Retinal pigment epithelial cell (primary cell): Measurements from ENCODE around the gene CARHSP1.
"Not testable (repeated sequence)": the region's sequence is repeated elsewhere in the genome, so short reads cannot be mapped to it uniquely, and the experiment has no call there.

Experiments
- DNase-seq: peaks from one replicate; pipeline ENCODE4 v3.0.0-alpha.2; 2010; ENCODE audit warnings: low read depth
- H3K4me3 ChIP-seq: 2 replicates; pipeline ENCODE4 v1.5.1; 2011; ENCODE audit warnings: mild to moderate bottlenecking, low read length, control low read depth, moderate library complexity
- CTCF ChIP-seq: conservative IDR thresholded peaks from 2 replicates; pipeline ENCODE4 v1.5.1; 2011; ENCODE audit warnings: low read depth, low read length, control low read depth, inconsistent platforms

Gene CARHSP1

GRCh38 chr16:8878523-8878911 is 9.7 kb upstream of the CARHSP1 start:
- no peak for TF ChIP-seq CTCF
- H3K4me3 ChIP-seq = no peak overlapping the region
- DNase-seq = no peak

GRCh38 chr16:8877894-8878522 is 9.2 kb upstream of the CARHSP1 start:
- TF ChIP-seq CTCF = no peak
- no peak for DNase-seq
- no peak overlapping the region for H3K4me3 ChIP-seq

GRCh38 chr16:8875317-8875716 is 6.5 kb upstream of the CARHSP1 start:
- not testable (repeated sequence) for H3K4me3 ChIP-seq, DNase-seq

GRCh38 chr16:8874388-8874787 is 5.6 kb upstream of the CARHSP1 start:
- H3K4me3 ChIP-seq = no peak overlapping the region
- DNase-seq = no peak
- no peak for TF ChIP-seq CTCF

- H3K4me3 ChIP-seq, DNase-seq: not testable (repeated sequence)
These were observed 5.0 kb upstream of the CARHSP1 start for GRCh38 chr16:8873866-8874195.

GRCh38 chr16:8872967-8873865 is 4.4 kb upstream of the CARHSP1 start:
- no peak for DNase-seq
- no peak overlapping the region for H3K4me3 ChIP-seq
- peak; percentile 21 for TF ChIP-seq CTCF

- no peak overlapping the region for H3K4me3 ChIP-seq
- DNase-seq = no peak
- no peak for TF ChIP-seq CTCF
These were observed 3.3 kb upstream of the CARHSP1 start for GRCh38 chr16:8872071-8872470.

- DNase-seq, H3K4me3 ChIP-seq: not testable (repeated sequence)
These were observed 1.1 kb upstream of the CARHSP1 start for GRCh38 chr16:8869988-8870241.
